B cell (primary cell): ENCODE results near the gene CDC42EP2. TPM values are rescaled to one million over a fixed set of nuclear protein-coding genes. Genes with fewer than 3 reads are reported as not detected.

ENCODE experiments used
- ATAC-seq: fragments of 200-7000 bp; cut with Tn5 transposase; one replicate; pipeline ENCODE4 v1.10.0; 2021; ENCODE audit warnings: low read depth, mild to moderate bottlenecking, moderate number of reproducible peaks, moderate library complexity
- CTCF ChIA-PET: fragments of 350-600 bp; sonication (Branson Sonifier 250); formaldehyde crosslinking; loops from one replicate; lab custom pipeline; 2021; ENCODE audit warnings: antibody characterized with exemption, inconsistent platforms; lab: Charles Lee
- POLR2A ChIA-PET: fragments of 350-600 bp; sonication (Branson Sonifier 250); formaldehyde crosslinking; loops from one replicate; lab custom pipeline; 2021; ENCODE audit warnings: antibody characterized with exemption; lab: Charles Lee
- DNase-seq: peaks from one replicate; pipeline ENCODE4 v3.0.0; 2013
- H2AFZ ChIP-seq: 2 replicates; pipeline ENCODE4 v1.6.1; 2012; ENCODE audit warnings: mild to moderate bottlenecking, low read depth, low read length; ENCODE audit not compliant: insufficient read depth, poor library complexity, severe bottlenecking
- H3K27ac ChIP-seq, 2 donors: 1 replicate in 1 of 2; 2 replicates in 1 of 2; pipeline ENCODE4 v1.5.1; 2012 to 2013; ENCODE audit warnings: low read length in 2 of 2, mild to moderate bottlenecking in 2 of 2, moderate library complexity in 1 of 2
- H3K27me3 ChIP-seq, 4 experiments: fragments of 200-600 bp in 1 of 4; sonication (generic) in 1 of 4; replicated peaks in 1 of 4; 1 replicate in 2 of 4; 2 replicates in 2 of 4; pipeline versions ENCODE4 v1.6.1 to v1.7.0; 2013 to 2016; ENCODE audit warnings: low read length in 3 of 4, mild to moderate bottlenecking in 2 of 4, mixed read lengths in 1 of 4, moderate library complexity in 1 of 4; ENCODE audit not compliant: insufficient read depth in 4 of 4, control insufficient read depth in 3 of 4; ENCODE audit errors: control extremely low read depth in 1 of 4
- H3K36me3 ChIP-seq, 2 experiments: replicated peaks in 1 of 2; 1 replicate in 1 of 2; 2 replicates in 1 of 2; pipeline versions ENCODE4 v1.6.1 to v1.7.1; 2013; ENCODE audit warnings: low read length in 1 of 2; ENCODE audit not compliant: insufficient read depth in 2 of 2, control insufficient read depth in 1 of 2; ENCODE audit errors: control extremely low read depth in 1 of 2, extremely low read depth in 1 of 2
- H3K4me1 ChIP-seq, 2 donors: fragments of 200-600 bp in 1 of 2; sonication (generic) in 1 of 2; 1 replicate in 1 of 2; 2 replicates in 1 of 2; pipeline versions ENCODE4 v1.5.1 to v1.6.1; 2013 to 2017; ENCODE audit warnings: low read length in 2 of 2; ENCODE audit not compliant: control insufficient read depth in 2 of 2, insufficient read depth in 2 of 2
- H3K4me2 ChIP-seq: replicated peaks from 2 replicates; pipeline ENCODE3; 2012; ENCODE audit warnings: mild to moderate bottlenecking, low read depth, low read length; ENCODE audit not compliant: poor library complexity, severe bottlenecking
- H3K4me3 ChIP-seq, 5 experiments: fragments of 200-600 bp in 1 of 5; sonication (generic) in 1 of 5; 1 replicate in 3 of 5; 2 replicates in 2 of 5; pipeline versions ENCODE4 v1.5.1 to v1.7.0; 2011 to 2016; ENCODE audit warnings: low read length in 4 of 5, mild to moderate bottlenecking in 4 of 5, low read depth in 2 of 5, control low read depth in 1 of 5, moderate library complexity in 1 of 5; ENCODE audit not compliant: insufficient read depth in 1 of 5; ENCODE audit errors: control extremely low read depth in 1 of 5, extremely low read depth in 1 of 5
- H3K79me2 ChIP-seq: fragments of 200-600 bp; sonication (generic); one replicate; pipeline ENCODE4 v1.6.0; 2016; ENCODE audit warnings: low read length; ENCODE audit not compliant: control insufficient read depth, insufficient read depth
- H3K9ac ChIP-seq: fragments of 200-600 bp; sonication (generic); 2 replicates; pipeline ENCODE4 v1.6.1; 2017; ENCODE audit warnings: mild to moderate bottlenecking, low read length, moderate library complexity
- H3K9me3 ChIP-seq, 3 donors: one replicate each; pipeline versions ENCODE4 v1.6.1 to v1.7.1; 2013; ENCODE audit warnings: low read length in 2 of 3; ENCODE audit not compliant: control insufficient read depth in 2 of 3, insufficient read depth in 1 of 3; ENCODE audit errors: control extremely low read depth in 1 of 3
- H4K20me1 ChIP-seq: 2 replicates; pipeline ENCODE4 v1.6.0; 2012; ENCODE audit warnings: mild to moderate bottlenecking, low read length; ENCODE audit not compliant: insufficient read depth, control insufficient read depth, poor library complexity, severe bottlenecking
- H3K27ac Mint-ChIP-seq: one replicate; pipeline ENCODE4 v1.8.0; 2021; ENCODE audit warnings: mixed read lengths
- H3K27me3 Mint-ChIP-seq: one replicate; pipeline ENCODE4 v1.8.0; 2021; ENCODE audit warnings: mixed read lengths
- H3K4me1 Mint-ChIP-seq: one replicate; pipeline ENCODE4 v1.8.0; 2021; ENCODE audit warnings: mixed read lengths
- H3K4me3 Mint-ChIP-seq: one replicate; pipeline ENCODE4 v1.8.0; 2021; ENCODE audit warnings: mixed read lengths
- H3K9me3 Mint-ChIP-seq: one replicate; pipeline ENCODE4 v1.8.0; 2022; ENCODE audit warnings: mixed read lengths; ENCODE audit not compliant: insufficient read depth
- EZH2 ChIP-seq: IDR thresholded peaks from 2 replicates; pipeline ENCODE4 v1.6.1; 2012; ENCODE audit warnings: borderline replicate concordance, low read depth, mild to moderate bottlenecking, moderate library complexity, low read length; ENCODE audit not compliant: insufficient read depth, poor library complexity, severe bottlenecking
- WGBS: methylation state at CpG from one replicate; pipeline ENCODE4 v1.1.5; 2013; ENCODE audit warnings: missing lambda C conversion rate; ENCODE audit not compliant: insufficient coverage; 5-methylcytosine and 5-hydroxymethylcytosine counted together
- intact Hi-C: fragments of 100-400 bp; cut with micrococcal nuclease; formaldehyde crosslinking; loops from one replicate; pipeline ENCODE4 v1.10.0; 2022
- polyA plus RNA-seq: library from polyadenylated mRNA; depleted of rRNA; stranded (reverse); fragments of >200 nt; gene quantifications from 2 replicates; pipeline ENCODE4 v1.2.3, GENCODE V29; 2012
- total RNA-seq, 2 donors: library from RNA; stranded (reverse); fragments of 120-200 nt in 1 of 2; gene quantifications; 1 replicate in 1 of 2; 2 replicates in 1 of 2; pipeline versions ENCODE4 v1.2.3 to v1.2.4, GENCODE V29; 2013 to 2022
- TF ChIP-seq, protein P1 (sequence below): fragments of 200-600 bp; IDR thresholded peaks from one replicate; pipeline ENCODE4 v1.8.0; 2022; ENCODE audit warnings: antibody characterized with exemption, mild to moderate bottlenecking

CDC42EP2 gene
- total and polyA plus RNA-seq, 2 donors (not counting 1 experiment from before 2014, with no cell fraction given): 0.69 to 1.1 TPM

DNA sequence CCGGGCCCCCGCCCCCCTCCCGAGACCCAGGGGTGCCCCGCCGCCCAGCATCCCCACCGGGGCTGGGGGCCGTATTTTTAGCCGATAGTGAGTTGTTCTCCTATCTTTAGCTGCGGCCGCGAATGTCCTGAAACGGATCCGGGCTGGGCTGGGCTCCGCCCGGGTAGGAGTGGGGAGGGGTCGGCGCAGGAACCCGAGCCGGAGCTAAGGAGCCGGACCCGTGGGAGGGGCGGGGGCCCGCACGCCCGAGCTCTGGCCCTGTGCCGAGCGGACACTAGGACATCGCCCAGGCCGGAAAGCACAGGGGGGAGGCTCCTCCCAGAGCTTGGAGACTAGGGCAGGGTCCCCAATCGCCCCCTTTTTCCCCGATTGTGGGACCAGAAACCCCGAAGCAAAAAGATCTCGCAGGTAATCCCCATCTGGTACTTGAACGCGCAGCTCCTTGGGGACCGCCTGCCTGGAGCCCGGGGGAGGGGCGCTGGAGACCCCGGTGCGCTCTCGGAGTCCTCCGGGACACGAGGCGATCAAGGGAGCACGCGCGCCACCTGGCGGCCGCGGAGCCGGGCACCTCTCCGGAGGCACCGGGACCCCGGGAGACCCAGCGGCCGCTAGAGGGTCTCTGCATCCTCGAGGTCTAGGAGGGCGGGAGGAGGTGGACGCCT, 669 bp downstream of the CDC42EP2 start:
- Histone ChIP-seq H3K4me3 (peak overlapping the region; percentile 40 to 85 (median 81)), H3K9ac (peak overlapping the region; percentile 91), H3K79me2 (no peaks in the 10 kb centered on the region), H3K9me3 (no peaks in the 10 kb centered on the region), H3K27ac (peak overlapping the region in 1 of 2 donors; percentile 51), H3K4me2 (peak overlapping the region; percentile 100), H2AFZ (peak overlapping the region; percentile 96), H3K27me3 (peaks cover 0 to 12% (median 5%) of the 10 kb centered on the region in 4 experiments), H3K4me1 (peaks cover 8 to 17% of the 10 kb centered on the region in 2 donors), H4K20me1 (no peaks in the 10 kb centered on the region), H3K36me3 (no peaks in the 10 kb centered on the region)
- POLR2A ChIA-PET: interaction anchor here (0.5 to 1.5 kb wide), 9 partner anchors 12 to 1065 kb away, joined by 3 to 6 read pairs (median 4); partner anchors contain the start of gene DPF2
- intact Hi-C loops: loop anchor here (1.0 to 5.0 kb wide), 6 partner anchors 15 to 205 kb away; partner anchors contain the start of genes POLA2, TIGD3 and TM7SF2
- H3K27ac Mint-ChIP-seq: no peak overlapping the region
- H3K4me3 Mint-ChIP-seq: peak overlapping the region; percentile 84
- DNase-seq (peak; percentile 87), ATAC-seq (peak; percentile 61)
- H3K9me3 Mint-ChIP-seq: no peaks in the 10 kb centered on the region
- no peak for TF ChIP-seq EZH2
- TF ChIP-seq, protein P1, sequence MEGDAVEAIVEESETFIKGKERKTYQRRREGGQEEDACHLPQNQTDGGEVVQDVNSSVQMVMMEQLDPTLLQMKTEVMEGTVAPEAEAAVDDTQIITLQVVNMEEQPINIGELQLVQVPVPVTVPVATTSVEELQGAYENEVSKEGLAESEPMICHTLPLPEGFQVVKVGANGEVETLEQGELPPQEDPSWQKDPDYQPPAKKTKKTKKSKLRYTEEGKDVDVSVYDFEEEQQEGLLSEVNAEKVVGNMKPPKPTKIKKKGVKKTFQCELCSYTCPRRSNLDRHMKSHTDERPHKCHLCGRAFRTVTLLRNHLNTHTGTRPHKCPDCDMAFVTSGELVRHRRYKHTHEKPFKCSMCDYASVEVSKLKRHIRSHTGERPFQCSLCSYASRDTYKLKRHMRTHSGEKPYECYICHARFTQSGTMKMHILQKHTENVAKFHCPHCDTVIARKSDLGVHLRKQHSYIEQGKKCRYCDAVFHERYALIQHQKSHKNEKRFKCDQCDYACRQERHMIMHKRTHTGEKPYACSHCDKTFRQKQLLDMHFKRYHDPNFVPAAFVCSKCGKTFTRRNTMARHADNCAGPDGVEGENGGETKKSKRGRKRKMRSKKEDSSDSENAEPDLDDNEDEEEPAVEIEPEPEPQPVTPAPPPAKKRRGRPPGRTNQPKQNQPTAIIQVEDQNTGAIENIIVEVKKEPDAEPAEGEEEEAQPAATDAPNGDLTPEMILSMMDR: peak; percentile 98
- peaks cover 9% of the 10 kb centered on the region for H3K27me3 Mint-ChIP-seq
- under 1% methylated on average over 55 of the region's 59 CpGs for WGBS
- H3K4me1 Mint-ChIP-seq: peaks cover 10% of the 10 kb centered on the region
- CTCF ChIA-PET: interaction anchor here (0.5 to 7.4 kb wide), 36 partner anchors 8 to 1808 kb away, joined by 3 to 214 read pairs (median 4); partner anchors contain the start of genes ARL2 and DPF2

DNA sequence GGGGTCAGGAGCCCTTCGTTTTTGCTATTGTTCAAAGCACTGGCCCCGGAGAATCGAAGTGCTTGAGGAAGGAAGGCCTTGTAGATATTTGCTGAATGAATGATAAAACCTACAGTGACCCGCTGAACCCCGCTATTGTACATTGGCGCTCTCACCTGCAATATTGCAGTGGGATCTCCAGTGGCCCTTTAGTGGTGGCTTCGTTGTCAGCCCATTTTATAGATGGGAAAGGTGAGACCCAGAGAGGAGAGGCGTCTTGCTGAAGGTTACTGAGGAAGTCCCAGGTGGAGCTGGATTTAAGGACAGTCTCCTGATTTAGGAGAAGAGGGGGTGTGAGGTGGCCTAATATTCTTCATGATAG, 1.2 kb downstream of the CDC42EP2 start:
- Mint-ChIP-seq H3K27ac (no peak overlapping the region), H3K4me1 (peaks cover 10% of the 10 kb centered on the region), H3K27me3 (peaks cover 9% of the 10 kb centered on the region), H3K4me3 (peak overlapping the region; percentile 84), H3K9me3 (no peaks in the 10 kb centered on the region)
- CTCF ChIA-PET: interaction anchor here (0.5 to 7.4 kb wide), 31 partner anchors 8 to 1807 kb away, joined by 3 to 214 read pairs (median 5); partner anchors contain the start of genes ARL2 and DPF2
- Histone ChIP-seq H3K4me3 (peak overlapping the region; percentile 40 to 85 (median 81)), H4K20me1 (no peaks in the 10 kb centered on the region), H3K36me3 (no peaks in the 10 kb centered on the region), H3K4me1 (peaks cover 8 to 17% of the 10 kb centered on the region in 2 donors), H3K27ac (no peak overlapping the region), H3K79me2 (no peaks in the 10 kb centered on the region), H3K4me2 (peak overlapping the region; percentile 100), H3K27me3 (peaks cover 0 to 12% (median 5%) of the 10 kb centered on the region in 4 experiments), H2AFZ (peak overlapping the region; percentile 96), H3K9me3 (no peaks in the 10 kb centered on the region), H3K9ac (peak overlapping the region; percentile 91)
- no peak for ATAC-seq
- TF ChIP-seq EZH2: no peak
- TF ChIP-seq, protein P1: peak; percentile 65
- WGBS: 36% methylated on average over 8 of the region's 8 CpGs
- POLR2A ChIA-PET: interaction anchor here (0.6 to 1.5 kb wide), 8 partner anchors 11 to 401 kb away, joined by 3 to 6 read pairs (median 4); partner anchors contain the start of gene DPF2
- DNase-seq: no peak
- intact Hi-C loops: loop anchor here (1.0 to 5.0 kb wide), 6 partner anchors 14 to 205 kb away; partner anchors contain the start of genes POLA2, TIGD3 and TM7SF2
